Measurements from ENCODE around the gene OLA1.

OLA1 gene

GRCh38 chr2:174028935-174029334 is 219.4 kb downstream of the OLA1 start:
- DNase-seq, result no peak
- in situ Hi-C loops (cut with HindIII; ENCODE audit: low pct_ligation_motif_present, low pct_unique_long_range_greater_than_20kb, low sequenced_read_pairs), result no loop called here

- no peak for DNase-seq
- in situ Hi-C loops (cut with HindIII; ENCODE audit: low pct_ligation_motif_present, low pct_unique_long_range_greater_than_20kb, low sequenced_read_pairs), result no loop called here
These were observed 220.4 kb downstream of the OLA1 start for GRCh38 chr2:174027956-174028355.

GRCh38 chr2:174026122-174026845 is 222.0 kb downstream of the OLA1 start:
- in situ Hi-C loops (cut with HindIII; ENCODE audit: low pct_ligation_motif_present, low pct_unique_long_range_greater_than_20kb, low sequenced_read_pairs), result no loop called here
- no peak for DNase-seq

GRCh38 chr2:174025271-174026121 is 222.8 kb downstream of the OLA1 start:
- no peak for DNase-seq
- in situ Hi-C loops (cut with HindIII; ENCODE audit: low pct_ligation_motif_present, low pct_unique_long_range_greater_than_20kb, low sequenced_read_pairs), result no loop called here

- in situ Hi-C loops (cut with HindIII; ENCODE audit: low pct_ligation_motif_present, low pct_unique_long_range_greater_than_20kb, low sequenced_read_pairs), result no loop called here
- no peak for DNase-seq
These were observed 223.6 kb downstream of the OLA1 start for GRCh38 chr2:174024524-174025270.

- no peak for DNase-seq
- in situ Hi-C loops (cut with HindIII; ENCODE audit: low pct_ligation_motif_present, low pct_unique_long_range_greater_than_20kb, low sequenced_read_pairs), result no loop called here
These were observed 224.5 kb downstream of the OLA1 start for GRCh38 chr2:174023591-174024523.
